NCI-H2227 treated with DMSO at 0.1 percent for 48 hours (cell line): Measurements from ENCODE around the gene TCEAL8.
"Not testable (repeated sequence)": the region's sequence is repeated elsewhere in the genome, so short reads cannot be mapped to it uniquely, and the experiment has no call there.

Experiments used
- DNase-seq: peaks from one replicate; lab custom pipeline; 2025; lab: John Stamatoyannopoulos, UW

Gene TCEAL8

DNA sequence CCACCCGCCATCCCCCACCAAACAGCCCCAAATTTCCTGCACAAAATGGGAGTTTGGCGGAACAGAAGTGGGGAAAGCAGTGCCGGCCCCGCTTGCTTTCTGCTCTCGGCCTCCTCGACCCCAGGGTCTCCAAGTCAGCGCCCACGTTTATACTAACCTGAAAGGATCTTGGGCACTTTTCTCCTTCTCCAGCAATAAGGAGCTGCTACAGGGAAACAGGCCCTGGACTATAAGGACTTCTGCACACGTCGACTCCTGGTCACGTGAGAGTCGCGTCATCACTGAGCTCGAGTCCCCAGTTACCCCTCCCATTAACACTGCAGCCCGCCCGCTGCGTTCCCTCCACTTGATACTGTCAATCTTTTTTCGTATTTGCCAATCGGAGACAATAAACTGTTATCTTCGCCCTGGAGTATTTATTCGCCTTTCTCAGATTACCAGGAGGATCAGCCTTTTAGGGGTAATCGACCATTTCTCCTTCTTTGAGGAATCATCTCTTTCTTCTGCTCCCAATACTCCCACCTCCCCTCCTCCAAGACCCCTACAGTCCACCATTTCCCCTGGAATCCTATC, at the start of gene TCEAL8:
Gene TCEAL8 (minus strand): TSS at position 235 of the 573 bp plus-strand sequence. CDS start 1,176 bp downstream, outside the sequence.
- DNase-seq, result peak; percentile 90

DNA sequence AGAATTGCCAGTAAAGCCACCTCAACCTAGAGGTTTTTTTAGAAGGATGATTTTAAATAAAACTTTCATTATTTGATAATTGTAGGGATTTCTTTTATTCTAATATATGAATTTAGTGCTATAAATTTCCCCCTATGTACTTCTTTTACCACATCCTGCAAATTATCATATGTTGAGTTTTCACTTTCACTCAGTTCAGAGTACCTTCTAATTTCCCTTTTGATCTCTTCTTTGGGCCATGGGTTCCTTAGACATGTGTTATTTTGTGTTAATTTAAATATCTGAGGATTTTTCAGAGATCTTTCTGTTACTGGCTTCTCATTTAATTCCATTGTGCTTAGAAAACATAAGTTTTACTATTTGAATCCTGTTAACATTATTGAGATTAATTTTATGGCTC, 49.8 kb upstream of the TCEAL8 start:
- DNase-seq, result no peak

DNA sequence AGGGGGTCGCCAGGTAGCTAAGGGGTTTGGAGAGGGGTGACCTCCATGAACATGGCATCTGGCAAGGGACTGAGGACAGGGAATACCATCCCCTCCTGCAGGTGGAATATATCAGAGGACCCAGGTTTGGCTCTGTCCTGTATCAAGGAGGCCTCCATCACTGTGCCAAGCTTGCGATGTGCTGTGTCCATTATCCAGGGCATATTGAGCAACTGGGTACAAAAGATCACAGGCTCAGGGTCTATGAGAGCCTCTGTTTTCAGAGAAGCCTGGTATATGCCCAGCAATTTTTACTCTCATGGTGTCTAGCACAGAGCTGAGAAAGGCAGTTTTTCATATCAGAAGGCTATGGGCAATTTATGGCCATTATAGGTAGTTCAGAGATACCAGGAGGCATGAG, 38.2 kb upstream of the TCEAL8 start:
- no peak for DNase-seq

DNA sequence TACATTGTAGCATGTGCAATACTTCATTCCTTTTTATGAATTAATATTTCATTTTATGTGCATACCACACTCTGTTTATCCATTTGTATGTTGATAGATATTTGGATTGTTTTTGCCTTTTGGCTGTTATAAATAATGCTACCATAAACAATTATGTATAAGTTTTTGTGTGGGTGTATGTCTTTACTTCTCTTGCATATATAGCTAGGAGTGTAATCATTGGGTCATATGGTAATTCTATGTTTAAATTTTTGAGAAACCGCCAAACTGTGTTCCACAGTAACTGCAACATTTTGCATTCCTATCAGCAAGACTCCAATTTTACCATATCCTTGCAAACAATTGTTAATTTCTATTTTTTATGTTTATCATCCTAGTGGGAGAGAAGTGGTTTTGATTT, 24.7 kb upstream of the TCEAL8 start:
- DNase-seq, result no peak

DNA sequence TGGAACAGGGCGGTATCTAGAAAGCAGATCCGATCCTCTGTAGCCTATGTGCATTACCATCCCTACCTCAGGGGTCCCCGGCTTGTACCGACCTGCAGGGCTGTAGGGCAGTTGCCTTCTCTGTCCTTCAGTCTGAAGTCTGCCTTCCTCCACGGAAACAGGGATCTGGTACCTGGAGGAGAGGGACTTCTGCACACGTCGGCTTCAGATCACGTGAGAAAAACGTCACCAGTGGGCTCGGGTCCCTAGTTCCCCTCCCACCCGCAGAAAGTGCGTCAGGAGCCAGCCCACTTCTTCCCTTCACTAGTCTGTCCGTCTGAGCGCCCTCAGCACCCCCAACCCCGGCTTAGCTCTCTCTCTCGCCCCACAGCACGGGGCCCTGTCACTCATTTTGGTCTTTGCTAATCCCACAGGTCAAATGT, 21.6 kb upstream of the TCEAL8 start, which contains the start of gene TCEAL5:
Gene TCEAL5 (minus strand): TSS at position 170 of the 422 bp plus-strand sequence. CDS start 2,187 bp downstream, outside the sequence.
- peak; percentile 71 for DNase-seq

GRCh38 chrX:103275947-103276567, 21.1 kb upstream of the TCEAL8 start:
- no peak for DNase-seq

- no peak for DNase-seq
Observed at GRCh38 chrX:103274284-103274683, 19.3 kb upstream of the TCEAL8 start.

GRCh38 chrX:103258275-103258674, 3.3 kb upstream of the TCEAL8 start:
- DNase-seq, result no peak

GRCh38 chrX:103256651-103257050, 1.7 kb upstream of the TCEAL8 start:
- DNase-seq, result no peak

GRCh38 chrX:103254171-103254824, 657 bp downstream of the TCEAL8 start:
- DNase-seq, result peak; percentile 80

GRCh38 chrX:103253608-103254007, 1.3 kb downstream of the TCEAL8 start:
- no peak for DNase-seq

DNA sequence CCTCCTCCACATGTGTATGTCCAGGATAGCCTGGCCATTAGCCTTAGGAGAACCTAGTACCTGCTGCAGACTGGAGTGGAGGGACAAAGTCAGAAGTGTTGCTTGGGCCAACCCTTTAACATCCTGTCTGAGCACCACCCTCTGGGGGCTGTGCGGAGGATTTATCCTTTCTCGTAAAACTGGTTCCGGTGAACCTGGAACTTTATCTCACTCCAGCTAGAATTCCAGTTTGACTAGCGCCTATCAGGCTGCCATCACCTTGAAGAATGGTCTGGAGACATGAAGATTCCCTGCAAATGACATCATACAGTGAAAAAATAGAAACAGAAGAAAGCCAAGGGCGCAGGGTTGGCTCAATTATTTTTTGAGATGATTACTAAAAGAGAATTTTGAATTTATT, 4.0 kb downstream of the TCEAL8 start:
- no peak for DNase-seq

- DNase-seq, result no peak
Observed at GRCh38 chrX:103249805-103250204, 5.2 kb downstream of the TCEAL8 start.

DNA sequence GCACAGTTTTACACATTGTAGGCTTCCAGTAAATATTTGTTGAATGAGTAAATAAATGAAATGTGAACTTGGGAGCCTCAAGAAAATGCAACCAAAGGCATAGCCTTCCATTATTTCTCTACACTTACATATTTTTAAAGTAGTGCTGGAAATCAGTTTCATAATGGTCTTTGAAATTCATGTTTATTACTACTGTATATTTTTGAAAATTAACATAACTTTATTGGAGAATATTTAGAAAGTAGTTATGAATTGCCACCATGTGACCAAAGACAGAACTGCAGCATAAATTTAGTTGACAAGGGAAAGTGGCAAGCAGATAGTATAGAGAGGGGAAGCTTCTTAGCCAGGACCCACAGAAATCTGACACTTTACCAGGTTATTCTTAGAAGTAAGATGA, 6.4 kb downstream of the TCEAL8 start:
- DNase-seq, result peak; percentile 6

GRCh38 chrX:103240155-103240554, 14.8 kb downstream of the TCEAL8 start:
- DNase-seq, result no peak

GRCh38 chrX:103236296-103236695, 18.7 kb downstream of the TCEAL8 start:
- DNase-seq, result no peak

- DNase-seq, result not testable (repeated sequence)
Observed at GRCh38 chrX:103235608-103236007, 19.3 kb downstream of the TCEAL8 start.

DNA sequence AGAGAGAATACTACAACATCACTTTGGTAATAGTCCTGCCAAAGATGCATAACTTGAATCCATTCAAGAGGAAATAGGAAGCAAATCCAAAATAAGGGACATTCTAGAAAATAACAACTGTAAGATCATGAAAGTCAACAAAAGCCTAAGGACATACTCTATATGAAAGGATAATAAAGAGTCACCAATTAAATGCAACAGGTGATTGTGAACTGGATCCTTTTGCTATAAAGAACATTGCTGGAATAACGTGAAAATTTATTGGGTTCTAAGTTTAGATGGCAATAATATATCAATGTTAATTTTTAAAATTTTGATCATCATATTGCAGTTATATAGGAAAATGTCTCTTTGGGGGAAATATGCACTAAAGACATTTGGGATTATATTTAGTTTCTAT, 20.1 kb downstream of the TCEAL8 start:
- no peak for DNase-seq

- DNase-seq, result no peak
Observed at GRCh38 chrX:103233263-103233662, 21.7 kb downstream of the TCEAL8 start.

DNA sequence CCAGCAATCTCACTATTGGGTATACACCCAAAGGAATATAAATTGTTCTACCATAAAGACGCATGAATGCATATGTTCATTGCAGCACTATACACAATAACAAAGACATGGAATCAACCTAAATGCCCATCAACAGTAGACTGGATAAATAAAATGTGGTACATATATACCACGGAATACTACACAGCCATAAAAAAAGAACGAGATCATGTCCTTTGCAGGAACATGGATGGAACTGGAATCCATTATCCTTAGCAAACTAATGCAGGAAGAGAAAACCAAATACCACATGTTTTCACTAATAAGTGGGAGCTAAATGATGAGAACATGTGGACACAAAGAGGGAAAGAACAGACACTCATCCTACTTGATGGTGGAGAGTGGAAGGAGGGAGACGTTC, 29.0 kb downstream of the TCEAL8 start:
- DNase-seq, result not testable (repeated sequence)

DNA sequence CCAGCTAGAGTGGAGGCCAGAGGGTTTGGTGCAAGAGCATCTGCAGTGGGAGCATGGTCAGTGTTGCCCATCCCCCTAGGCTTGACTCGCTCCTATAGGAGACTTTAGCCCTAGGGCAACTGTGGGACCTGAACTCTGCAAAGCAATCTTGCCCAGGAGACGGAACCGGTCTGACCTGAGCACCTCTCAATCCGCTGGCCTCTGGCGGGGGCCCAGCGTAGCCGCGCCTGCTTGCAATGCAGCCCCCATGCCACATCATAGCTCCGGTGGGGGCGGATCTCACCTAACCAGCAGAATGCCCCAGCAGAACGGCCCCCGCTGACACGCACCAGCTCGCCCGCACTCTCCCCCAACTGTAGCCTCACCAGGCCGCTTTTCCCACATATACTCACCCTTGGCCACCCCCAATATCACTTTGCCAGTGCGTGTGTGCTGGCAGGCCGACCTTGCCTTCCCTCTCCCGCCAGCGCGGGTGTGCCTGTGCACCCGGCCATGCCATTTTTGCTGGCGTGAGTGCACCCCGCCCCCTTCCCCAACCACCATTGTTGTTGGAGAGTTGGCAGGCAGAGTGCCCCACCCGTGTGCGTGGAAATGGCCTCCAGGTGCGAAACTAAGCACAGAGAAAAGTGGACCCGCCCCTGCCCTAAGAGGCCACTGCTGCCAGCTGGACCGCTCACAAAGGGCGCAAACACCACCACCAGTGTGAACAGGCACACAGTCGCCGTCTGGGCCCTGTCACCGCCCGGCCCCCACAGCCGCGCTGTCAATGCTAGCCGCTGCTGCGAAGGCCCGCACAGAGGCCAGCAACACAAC, 34.2 kb downstream of the TCEAL8 start:
- DNase-seq, result no peak

GRCh38 chrX:103215425-103215991, 39.4 kb downstream of the TCEAL8 start:
- DNase-seq, result peak; percentile 75
